Brain microvascular endothelial cell (primary cell): Measurements from ENCODE around the gene ZNF350.

Experiments used
- DNase-seq: peaks from one replicate; pipeline ENCODE4 v3.0.0-alpha.2; 2020
- H3K27ac ChIP-seq: fragments of 250-450 bp; sonication (Bioruptor Pico); 2 replicates; pipeline ENCODE4 v1.5.1; 2020; ENCODE audit warnings: mild to moderate bottlenecking, moderate library complexity
- H3K27me3 ChIP-seq: fragments of 250-450 bp; sonication (Bioruptor Pico); replicated peaks from 2 replicates; pipeline ENCODE4 v1.5.1; 2020; ENCODE audit warnings: mild to moderate bottlenecking
- H3K36me3 ChIP-seq: fragments of 250-450 bp; sonication (Bioruptor Pico); replicated peaks from 2 replicates; pipeline ENCODE4 v1.5.1; 2020; ENCODE audit warnings: mild to moderate bottlenecking
- H3K4me3 ChIP-seq: 2 replicates; pipeline ENCODE4 v1.5.1; 2011; ENCODE audit warnings: low read depth, mild to moderate bottlenecking, control low read depth, low read length, moderate library complexity
- CTCF ChIP-seq: IDR thresholded peaks from 2 replicates; pipeline ENCODE4 v1.5.1; 2011; ENCODE audit warnings: low read depth, mild to moderate bottlenecking, moderate library complexity, low read length, control low read depth, inconsistent platforms; ENCODE audit errors: missing control alignments
- in situ Hi-C: cut with HindIII; loops from 2 replicates; pipeline ENCODE4 v1.10.0; 2017; ENCODE audit warnings: low sequenced_read_pairs, low pct_ligation_motif_present

Gene ZNF350

GRCh38 chr19:52022193-52022592 is 35.6 kb upstream of the ZNF350 start:
- no peak for TF ChIP-seq CTCF
- in situ Hi-C loops = no loop called here
- no peaks in the 10 kb centered on the region for H3K27me3 ChIP-seq
- no peak for DNase-seq
- H3K27ac ChIP-seq = no peak overlapping the region
- peaks cover 61% of the 10 kb centered on the region for H3K36me3 ChIP-seq
- no peak overlapping the region for H3K4me3 ChIP-seq

- TF ChIP-seq CTCF = no peak
- no peak overlapping the region for H3K27ac ChIP-seq
- in situ Hi-C loops = no loop called here
- H3K36me3 ChIP-seq = peaks cover 76% of the 10 kb centered on the region
- no peak overlapping the region for H3K4me3 ChIP-seq
- no peaks in the 10 kb centered on the region for H3K27me3 ChIP-seq
- no peak for DNase-seq
These were observed 33.9 kb upstream of the ZNF350 start for GRCh38 chr19:52020506-52020905.

GRCh38 chr19:52010674-52011073 is 24.0 kb upstream of the ZNF350 start:
- in situ Hi-C loops = no loop called here
- TF ChIP-seq CTCF = no peak
- no peak overlapping the region for H3K27ac ChIP-seq
- no peaks in the 10 kb centered on the region for H3K27me3 ChIP-seq
- peaks cover 6% of the 10 kb centered on the region for H3K36me3 ChIP-seq
- no peak overlapping the region for H3K4me3 ChIP-seq
- DNase-seq = no peak

GRCh38 chr19:52007806-52008557 is 21.3 kb upstream of the ZNF350 start, which contains the start of gene ZNF615:
Gene ZNF615, minus strand, starts transcription at chr19:52008211. Its CDS starts 4,500 bp downstream, at chr19:52003711.
- in situ Hi-C loops = no loop called here
- Histone ChIP-seq H3K27me3 (no peaks in the 10 kb centered on the region), H3K4me3 (peak within 1 kb of the TSS; percentile 98)

GRCh38 chr19:52007451-52007805 is 20.8 kb upstream of the ZNF350 start:
- Histone ChIP-seq H3K36me3 (no peaks in the 10 kb centered on the region), H3K27ac (no peak overlapping the region), H3K27me3 (no peaks in the 10 kb centered on the region), H3K4me3 (peak overlapping the region; percentile 98)
- no peak for TF ChIP-seq CTCF
- in situ Hi-C loops = no loop called here
- DNase-seq = no peak

More at GRCh38 chr19:52007806-52008557, 21.3 kb upstream of the ZNF350 start, which contains the start of gene ZNF615:
- no peaks in the 10 kb centered on the region for H3K36me3 ChIP-seq
- H3K27ac ChIP-seq = peak within 1 kb of the TSS; percentile 79
- no peak for TF ChIP-seq CTCF
- DNase-seq = peak; percentile 78
